Heart left ventricle (tissue), 13 donors: Measurements from ENCODE around the gene LTO1.

Experiments
- CTCF ChIP-seq, 12 donors: fragments of 200-600 bp; sonication (generic) in 4 of 12; IDR thresholded peaks; one replicate each; pipeline versions ENCODE4 v1.5.0 to v1.8.0; 2018 to 2022; ENCODE audit warnings: antibody characterized with exemption in 12 of 12, mild to moderate bottlenecking in 5 of 12
- POLR2A ChIP-seq, 2 donors: fragments of 450-650 bp; IDR thresholded peaks; one replicate each; pipeline ENCODE4 v1.6.1; 2017; ENCODE audit warnings: antibody characterized with exemption in 2 of 2, mild to moderate bottlenecking in 2 of 2, moderate library complexity in 2 of 2
- donor health status: ischemic (EF 13 %, LVEDD 7.1; RV severe dilation, severe dysfunction).
- donor health status: DM: no; HTN: yes; CAD: no.
- donor health status: DM: no; HTN: no; CAD: no.
- donor health status: ischemic (EF 25% LVEDD 6.9; RV normal size, moderate dysfunction).
- donor health status: ischemic (EF 25% LVEDD 5.7; RV mildly dilated, moderate dysfunction).
- donor health status: ischemic (EF 35%, LVEDD 5.7; RV mildly dilated, moderate dysfunction).
- donor health status: nonischemic (EF 11% LVEDD 7.7; RV severe dilation, severe dysfunction).
- donor health status: DM: yes; HTN: yes; CAD: no.
- donor health status: PGD.
- donor health status: ischemic (EF 29% LVEDD 5.4; RV normal size, mild dysfunction).
- donor health status: nonischemic (EF 23%, LVEDD 6.1; RV moderate dilation, normal function).

GRCh38 chr11:69715446-69715845 is 40.3 kb upstream of the LTO1 start:
- TF ChIP-seq POLR2A (IDR thresholded peaks at IDR 0.05) (no peak), CTCF (IDR thresholded peaks at IDR 0.05) (no peak)
